HEK293 (cell line): Measurements from ENCODE around the gene RPL31.

Experiments used
- CTCF ChIA-PET: fragments of 350-600 bp; formaldehyde crosslinking; extraction: SDS; loops from one replicate; lab custom pipeline; 2021; ENCODE audit warnings: antibody characterized with exemption; lab: Yijun Ruan, JAX
- POLR2A ChIA-PET: fragments of 300-600 bp; formaldehyde crosslinking; extraction: SDS; loops from one replicate; lab custom pipeline; 2020; ENCODE audit warnings: antibody characterized with exemption, inconsistent platforms; lab: Yijun Ruan, JAX
- H3K27ac ChIP-seq: fragments of 200-500 bp; sonication (Bioruptor generic); 2 replicates; pipeline ENCODE4 v1.5.1; 2014; ENCODE audit warnings: low read depth, low read length, control low read depth, inconsistent platforms; ENCODE audit errors: extremely low read depth
- H3K36me3 ChIP-seq, 2 experiments: fragments of 200-500 bp in 1 of 2; sonication (Bioruptor generic) in 1 of 2; 1 replicate in 1 of 2; 2 replicates in 1 of 2; pipeline ENCODE4 v1.5.1; 2014 to 2017; ENCODE audit warnings: inconsistent platforms in 2 of 2, low read length in 2 of 2; ENCODE audit not compliant: control insufficient read depth in 2 of 2, insufficient read depth in 1 of 2
- H3K4me1 ChIP-seq: fragments of 200-500 bp; sonication (Bioruptor generic); 2 replicates; pipeline ENCODE4 v1.5.1; 2014; ENCODE audit warnings: mild to moderate bottlenecking, low read length, inconsistent platforms; ENCODE audit not compliant: control insufficient read depth, insufficient read depth
- H3K4me3 ChIP-seq: 2 replicates; pipeline ENCODE4 v1.5.1; 2011; ENCODE audit warnings: low read depth, mild to moderate bottlenecking, control low read depth, low read length, moderate library complexity
- H3K9me3 ChIP-seq: fragments of 200-500 bp; sonication (Bioruptor generic); 2 replicates; pipeline ENCODE4 v1.5.1; 2014; ENCODE audit warnings: low read depth, low read length, inconsistent platforms; ENCODE audit not compliant: control insufficient read depth, insufficient read depth
- GLI2 ChIP-seq: fragments of 450-650 bp; formaldehyde crosslinking; IDR thresholded peaks from 2 replicates; pipeline ENCODE4; 2017; ENCODE audit warnings: missing biosample characterization, missing genetic modification characterization, low read depth, borderline replicate concordance
- IKZF3 ChIP-seq: fragments of 450-650 bp; IDR thresholded peaks from 2 replicates; pipeline ENCODE4 v1.5.0; 2018; ENCODE audit warnings: missing biosample characterization, mild to moderate bottlenecking, missing genetic modification characterization, moderate library complexity
- KLF9 ChIP-seq: fragments of 450-650 bp; formaldehyde crosslinking; IDR thresholded peaks from 2 replicates; pipeline ENCODE4 v1.5.1; 2016; ENCODE audit warnings: missing biosample characterization, missing genetic modification characterization, low read depth
- ZNF121 ChIP-seq: fragments of 450-650 bp; formaldehyde crosslinking; IDR thresholded peaks from 2 replicates; pipeline ENCODE4 v1.5.1; 2016; ENCODE audit warnings: missing biosample characterization, missing genetic modification characterization
- ZNF514 ChIP-seq: fragments of 450-650 bp; formaldehyde crosslinking; IDR thresholded peaks from 2 replicates; pipeline ENCODE4 v1.5.1; 2016; ENCODE audit warnings: missing biosample characterization, missing genetic modification characterization

Gene RPL31

DNA sequence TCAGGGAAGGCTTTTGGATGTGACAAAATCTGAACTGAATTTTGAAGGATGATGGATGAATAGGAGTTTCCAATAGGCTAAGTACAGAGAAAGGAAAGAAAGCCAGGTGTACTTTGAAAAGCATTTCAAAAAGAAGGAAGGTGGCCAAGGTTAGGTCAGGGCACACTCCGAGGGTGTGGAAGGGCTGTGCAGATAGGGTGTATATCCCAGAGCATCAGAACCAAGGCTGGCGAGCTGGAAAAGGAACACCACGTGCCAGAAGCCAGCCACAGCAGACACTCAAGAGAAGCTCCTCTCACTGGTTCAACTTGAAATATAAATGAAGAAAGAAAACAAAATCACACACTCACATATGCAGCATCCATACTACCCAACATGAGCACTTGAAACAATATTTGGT is 51.0 kb downstream of the RPL31 start:
- POLR2A ChIA-PET, result no interaction called here
- Histone ChIP-seq H3K27ac (no peak overlapping the region), H3K4me1 (no peaks in the 10 kb centered on the region), H3K9me3 (no peaks in the 10 kb centered on the region), H3K4me3 (no peak overlapping the region)
- CTCF ChIA-PET, result interaction anchor here (0.6 to 1.5 kb wide), 2 partner anchors 16 to 33 kb away, joined by 3 to 4 read pairs; no protein-coding TSS in a partner anchor
- no peak for TF ChIP-seq ZNF121 (tag by site-specific recombination)
- no peak for TF ChIP-seq IKZF3 (tag by site-specific recombination)
- no peak for TF ChIP-seq KLF9 (tag by site-specific recombination)
- TF ChIP-seq ZNF514 (tag by site-specific recombination), result no peak
- TF ChIP-seq GLI2 (tag by site-specific recombination), result no peak
- TF ChIP-seq, all 188 proteins: peak for 0
- peaks cover 0 to 28% of the 10 kb centered on the region in 2 experiments; a peak in 2 of 3 replicates for H3K36me3 ChIP-seq
